ES-I3 (cell line): ENCODE data around the gene LMF1.

Experiments
- H3K36me3 ChIP-seq: 2 replicates; pipeline ENCODE4 v1.6.1; 2013; ENCODE audit warnings: mild to moderate bottlenecking, low read length, control low read depth, moderate library complexity; ENCODE audit not compliant: insufficient read depth
- H3K4me1 ChIP-seq: 2 replicates; pipeline ENCODE4 v1.6.1; 2013; ENCODE audit warnings: mild to moderate bottlenecking, control low read depth, low read length; ENCODE audit not compliant: insufficient read depth
- H3K9ac ChIP-seq: 2 replicates; pipeline ENCODE4 v1.6.1; 2013; ENCODE audit warnings: low read depth, mild to moderate bottlenecking, low read length, moderate library complexity
- H3K9me3 ChIP-seq: 2 replicates; pipeline ENCODE4 v1.6.1; 2013; ENCODE audit warnings: mild to moderate bottlenecking, low read length, moderate library complexity; ENCODE audit not compliant: control insufficient read depth, insufficient read depth

The LMF1 gene

GRCh38 chr16:932831-933330, 37.9 kb downstream of the LMF1 start:
- no peak overlapping the region for H3K9ac ChIP-seq
- H3K9me3 ChIP-seq: no peaks in the 10 kb centered on the region
- no peaks in the 10 kb centered on the region for H3K4me1 ChIP-seq
- no peaks in the 10 kb centered on the region for H3K36me3 ChIP-seq

GRCh38 chr16:931626-932500, 38.9 kb downstream of the LMF1 start:
- Histone ChIP-seq H3K36me3 (no peaks in the 10 kb centered on the region), H3K9ac (no peak overlapping the region), H3K9me3 (peaks cover under 1% of the 10 kb centered on the region; the same call in 1 of the 2 replicates), H3K4me1 (no peaks in the 10 kb centered on the region)

GRCh38 chr16:931171-931570, 39.6 kb downstream of the LMF1 start:
- H3K9me3 ChIP-seq: peaks cover 8% of the 10 kb centered on the region
- no peaks in the 10 kb centered on the region for H3K36me3 ChIP-seq
- no peak overlapping the region for H3K9ac ChIP-seq
- no peaks in the 10 kb centered on the region for H3K4me1 ChIP-seq

- Histone ChIP-seq H3K4me1 (no peaks in the 10 kb centered on the region), H3K36me3 (no peaks in the 10 kb centered on the region)
Measured at GRCh38 chr16:930511-930910, 40.3 kb downstream of the LMF1 start.

GRCh38 chr16:930076-930475, 40.7 kb downstream of the LMF1 start:
- Histone ChIP-seq H3K36me3 (no peaks in the 10 kb centered on the region), H3K4me1 (no peaks in the 10 kb centered on the region), H3K9me3 (peaks cover 13% of the 10 kb centered on the region), H3K9ac (no peak overlapping the region)

More at GRCh38 chr16:930511-930910, 40.3 kb downstream of the LMF1 start:
- Histone ChIP-seq H3K9me3 (peaks cover 13% of the 10 kb centered on the region), H3K9ac (no peak overlapping the region)

- H3K4me1 ChIP-seq: no peaks in the 10 kb centered on the region
- H3K9me3 ChIP-seq: peaks cover 13% of the 10 kb centered on the region
- no peaks in the 10 kb centered on the region for H3K36me3 ChIP-seq
- no peak overlapping the region for H3K9ac ChIP-seq
Measured at GRCh38 chr16:929227-930073, 41.3 kb downstream of the LMF1 start.

- no peaks in the 10 kb centered on the region for H3K36me3 ChIP-seq
- peaks cover 13% of the 10 kb centered on the region for H3K9me3 ChIP-seq
- no peaks in the 10 kb centered on the region for H3K4me1 ChIP-seq
- H3K9ac ChIP-seq: no peak overlapping the region
Measured at GRCh38 chr16:928526-928925, 42.3 kb downstream of the LMF1 start.

- Histone ChIP-seq H3K9ac (no peak overlapping the region), H3K36me3 (no peaks in the 10 kb centered on the region), H3K9me3 (peaks cover 13% of the 10 kb centered on the region), H3K4me1 (no peaks in the 10 kb centered on the region)
Measured at GRCh38 chr16:927931-928330, 42.9 kb downstream of the LMF1 start.

- Histone ChIP-seq H3K36me3 (no peaks in the 10 kb centered on the region), H3K9me3 (peaks cover 13% of the 10 kb centered on the region), H3K9ac (no peak overlapping the region), H3K4me1 (no peaks in the 10 kb centered on the region)
Measured at GRCh38 chr16:927406-927805, 43.4 kb downstream of the LMF1 start.

- Histone ChIP-seq H3K9me3 (peaks cover 13% of the 10 kb centered on the region), H3K36me3 (no peaks in the 10 kb centered on the region), H3K9ac (no peak overlapping the region), H3K4me1 (no peaks in the 10 kb centered on the region)
Measured at GRCh38 chr16:926715-927114, 44.1 kb downstream of the LMF1 start.

- Histone ChIP-seq H3K9me3 (peaks cover 13% of the 10 kb centered on the region), H3K36me3 (no peaks in the 10 kb centered on the region), H3K9ac (no peak overlapping the region), H3K4me1 (no peaks in the 10 kb centered on the region)
Measured at GRCh38 chr16:924806-925205, 46.0 kb downstream of the LMF1 start.

GRCh38 chr16:924063-924462, 46.7 kb downstream of the LMF1 start:
- Histone ChIP-seq H3K9me3 (peaks cover 13% of the 10 kb centered on the region), H3K36me3 (no peaks in the 10 kb centered on the region), H3K9ac (no peak overlapping the region), H3K4me1 (no peaks in the 10 kb centered on the region)

GRCh38 chr16:923184-923583, 47.6 kb downstream of the LMF1 start:
- H3K9me3 ChIP-seq: peaks cover 13% of the 10 kb centered on the region
- no peaks in the 10 kb centered on the region for H3K4me1 ChIP-seq
- no peaks in the 10 kb centered on the region for H3K36me3 ChIP-seq
- H3K9ac ChIP-seq: no peak overlapping the region

GRCh38 chr16:922051-922450, 48.7 kb downstream of the LMF1 start:
- H3K36me3 ChIP-seq: no peaks in the 10 kb centered on the region
- peaks cover 13% of the 10 kb centered on the region for H3K9me3 ChIP-seq
- no peak overlapping the region for H3K9ac ChIP-seq

More at GRCh38 chr16:922051-922450, 48.7 kb downstream of the LMF1 start:
- no peaks in the 10 kb centered on the region for H3K4me1 ChIP-seq
